Posterior vena cava (tissue), 2 donors: ENCODE measurements around the gene APBB1. TPM values are rescaled to one million over a fixed set of nuclear protein-coding genes. Genes with fewer than 3 reads are reported as not detected.

Source experiments
- DNase-seq: peaks from one replicate; pipeline ENCODE4 v3.0.0-alpha.2; 2020; ENCODE audit warnings: low spot score
- intact Hi-C, 2 donors: fragments of 100-400 bp; cut with DNase I; formaldehyde crosslinking; loops; one replicate each; pipeline versions ENCODE4 v1.14.1 to v1.14.2; 2022 to 2023
- total RNA-seq, 2 donors: library from RNA; stranded (reverse); fragmentation: NEBNext Ultra II Directional; extraction: Animal tissue kit (Norgen Biotek cat#: 25700); gene quantifications; one replicate each; pipeline ENCODE4 v1.2.1, GENCODE V29; 2021
- donor health status: DM: yes; HTN: yes; CAD: no.
- donor health status: DM: yes; HTN: yes; CAD: no.

Gene APBB1
- total RNA-seq, 2 donors from 2014 or later: 43.6 to 65.3 TPM

GRCh38 chr11:6362873-6363678 lies 55.8 kb downstream of the APBB1 start:
- DNase-seq: peak; percentile 91

GRCh38 chr11:6362185-6362872 lies 56.6 kb downstream of the APBB1 start:
- DNase-seq: peak; percentile 85

More at GRCh38 chr11:6362873-6363678, 55.8 kb downstream of the APBB1 start:
- intact Hi-C loops: loop anchor here (5.0 to 10.0 kb wide), 3 partner anchors 41 to 338 kb away; partner anchors contain the start of genes CAVIN3 (in 1 of the 2) and CCKBR (in 1 of the 2)

GRCh38 chr11:6360183-6360582 lies 58.7 kb downstream of the APBB1 start:
- intact Hi-C loops: loop anchor here (5.0 to 10.0 kb wide), 3 partner anchors 38 to 335 kb away; partner anchors contain the start of genes CAVIN3 (in 1 of the 2) and CCKBR (in 1 of the 2)
- no peak for DNase-seq

More at GRCh38 chr11:6362185-6362872, 56.6 kb downstream of the APBB1 start:
- intact Hi-C loops: loop anchor here (5.0 to 10.0 kb wide), 3 partner anchors 40 to 338 kb away; partner anchors contain the start of genes CAVIN3 (in 1 of the 2) and CCKBR (in 1 of the 2)

GRCh38 chr11:6357222-6357621 lies 61.7 kb downstream of the APBB1 start:
- intact Hi-C loops: loop anchor here in 1 of 2 donors (10.0 kb wide), 2 partner anchors 52 to 332 kb away; no protein-coding TSS in a partner anchor
- DNase-seq: peak; percentile 93

GRCh38 chr11:6356503-6357055 lies 62.3 kb downstream of the APBB1 start:
- intact Hi-C loops: loop anchor here in 1 of 2 donors (10.0 kb wide), 2 partner anchors 52 to 332 kb away; no protein-coding TSS in a partner anchor
- no peak for DNase-seq

GRCh38 chr11:6354651-6355485 lies 64.0 kb downstream of the APBB1 start:
- intact Hi-C loops: loop anchor here (5.0 to 10.0 kb wide), 3 partner anchors 50 to 330 kb away; no protein-coding TSS in a partner anchor

GRCh38 chr11:6353367-6353987 lies 65.4 kb downstream of the APBB1 start:
- no peak for DNase-seq

More at GRCh38 chr11:6354651-6355485, 64.0 kb downstream of the APBB1 start:
- no peak for DNase-seq

GRCh38 chr11:6351782-6352382 lies 67.0 kb downstream of the APBB1 start:
- intact Hi-C loops: loop anchor here (5.0 to 10.0 kb wide), 3 partner anchors 47 to 327 kb away; no protein-coding TSS in a partner anchor
- DNase-seq: no peak

More at GRCh38 chr11:6353367-6353987, 65.4 kb downstream of the APBB1 start:
- intact Hi-C loops: loop anchor here (5.0 to 10.0 kb wide), 3 partner anchors 49 to 329 kb away; no protein-coding TSS in a partner anchor

GRCh38 chr11:6350486-6350885 lies 68.4 kb downstream of the APBB1 start:
- DNase-seq: no peak
- intact Hi-C loops: loop anchor here (5.0 to 10.0 kb wide), 3 partner anchors 46 to 326 kb away; no protein-coding TSS in a partner anchor

GRCh38 chr11:6350043-6350442 lies 68.9 kb downstream of the APBB1 start:
- intact Hi-C loops: loop anchor here (5.0 to 10.0 kb wide), 3 partner anchors 45 to 325 kb away; no protein-coding TSS in a partner anchor
- DNase-seq: no peak

- intact Hi-C loops: no loop called here
- no peak for DNase-seq
Measured at GRCh38 chr11:6345366-6345765, 73.5 kb downstream of the APBB1 start.

Other genes starting within 250 kb of the APBB1 start
- gene OR52B2, start 248.8 kb downstream of the APBB1 start, total RNA-seq: not detected
- not detected for gene OR52W1, start 219.9 kb downstream of the APBB1 start, total RNA-seq
- gene C11orf42, start 213.5 kb downstream of the APBB1 start, total RNA-seq: not detected
- 10 to 100 TPM; 20.5 to 20.6 TPM for gene FHIP1B, start 184.5 kb downstream of the APBB1 start, total RNA-seq
- not detected for gene CNGA4, start 180.0 kb downstream of the APBB1 start, total RNA-seq
- gene CCKBR, start 159.3 kb downstream of the APBB1 start, total RNA-seq: not detected
- gene CAVIN3, start 98.6 kb downstream of the APBB1 start, total RNA-seq: 100 to 1,000 TPM; 156 to 166 TPM
- gene SMPD1, start 28.6 kb downstream of the APBB1 start, total RNA-seq: 10 to 100 TPM; 35.4 to 51.6 TPM
- 1 to 10 TPM; 1.2 to 1.7 TPM for gene HPX, start 21.9 kb upstream of the APBB1 start, total RNA-seq
- gene TRIM3, start 54.8 kb upstream of the APBB1 start, total RNA-seq: 10 to 100 TPM; 22.0 to 23.2 TPM
- 10 to 100 TPM; 27.4 to 29.2 TPM for gene ARFIP2, start 62.2 kb upstream of the APBB1 start, total RNA-seq
- gene TIMM10B, start 62.4 kb upstream of the APBB1 start, total RNA-seq: 10 to 100 TPM; 33.6 to 34.9 TPM
- 10 to 100 TPM in 1 of 2 donors, 1 to 10 TPM in 1; 9.3 to 10.3 TPM for gene DNHD1, start 78.2 kb upstream of the APBB1 start, total RNA-seq
- 10 to 100 TPM; 16.6 to 17.6 TPM for gene RRP8, start 184.5 kb upstream of the APBB1 start, total RNA-seq
- 100 to 1,000 TPM; 340 to 384 TPM for gene ILK, start 184.7 kb upstream of the APBB1 start, total RNA-seq
- 100 to 1,000 TPM in 1 of 2 donors, 10 to 100 TPM in 1; 85.9 to 107 TPM for gene TAF10, start 193.1 kb upstream of the APBB1 start, total RNA-seq
- 100 to 1,000 TPM in 1 of 2 donors, 10 to 100 TPM in 1; 80.9 to 137 TPM for gene TPP1, start 200.3 kb upstream of the APBB1 start, total RNA-seq
- gene DCHS1, start 236.7 kb upstream of the APBB1 start, total RNA-seq: 10 to 100 TPM; 28.9 to 42.3 TPM